ENCODE data around the gene TRAF2.

TRAF2 gene

GRCh38 chr9:136853596-136854112 is 32.7 kb upstream of the TRAF2 start:
- H3K36me3 ChIP-seq (ENCODE audit: control insufficient read depth, insufficient read depth, low read length) = peaks cover 19% of the 10 kb centered on the region
- H3K4me3 ChIP-seq (replicated peaks; ENCODE audit: low read depth, low read length) = no peak overlapping the region
- TF ChIP-seq CTCF (IDR thresholded peaks at IDR 0.05; ENCODE audit: insufficient read depth, low read length, poor library complexity, severe bottlenecking) = peak; percentile 41
- H3K27me3 ChIP-seq (replicated peaks; ENCODE audit: control insufficient read depth, insufficient read depth, low read length) = no peaks in the 10 kb centered on the region
- DNase-seq (ENCODE audit: extremely low read depth, insufficient read length) = peak; percentile 9

- no peak overlapping the region for H3K4me3 ChIP-seq (replicated peaks; ENCODE audit: low read depth, low read length)
- peaks cover 19% of the 10 kb centered on the region for H3K36me3 ChIP-seq (ENCODE audit: control insufficient read depth, insufficient read depth, low read length)
- no peak for TF ChIP-seq CTCF (IDR thresholded peaks at IDR 0.05; ENCODE audit: insufficient read depth, low read length, poor library complexity, severe bottlenecking)
- H3K27me3 ChIP-seq (replicated peaks; ENCODE audit: control insufficient read depth, insufficient read depth, low read length) = no peaks in the 10 kb centered on the region
- peak; percentile 29 for DNase-seq (ENCODE audit: extremely low read depth, insufficient read length)
Measured at GRCh38 chr9:136854113-136854841, 32.0 kb upstream of the TRAF2 start.

GRCh38 chr9:136854842-136855460 is 31.4 kb upstream of the TRAF2 start:
- DNase-seq (ENCODE audit: extremely low read depth, insufficient read length) = peak; percentile 13
- no peak overlapping the region for H3K4me3 ChIP-seq (replicated peaks; ENCODE audit: low read depth, low read length)
- no peak for TF ChIP-seq CTCF (IDR thresholded peaks at IDR 0.05; ENCODE audit: insufficient read depth, low read length, poor library complexity, severe bottlenecking)
- H3K27me3 ChIP-seq (replicated peaks; ENCODE audit: control insufficient read depth, insufficient read depth, low read length) = no peaks in the 10 kb centered on the region
- peaks cover 19% of the 10 kb centered on the region for H3K36me3 ChIP-seq (ENCODE audit: control insufficient read depth, insufficient read depth, low read length)

- Histone ChIP-seq H3K36me3 (ENCODE audit: control insufficient read depth, insufficient read depth, low read length) (peaks cover 13% of the 10 kb centered on the region), H3K27me3 (replicated peaks; ENCODE audit: control insufficient read depth, insufficient read depth, low read length) (no peaks in the 10 kb centered on the region), H3K4me3 (replicated peaks; ENCODE audit: low read depth, low read length) (no peak overlapping the region)
- DNase-seq (ENCODE audit: extremely low read depth, insufficient read length) = peak; percentile 13
- no peak for TF ChIP-seq CTCF (IDR thresholded peaks at IDR 0.05; ENCODE audit: insufficient read depth, low read length, poor library complexity, severe bottlenecking)
Measured at GRCh38 chr9:136855461-136856078, 30.7 kb upstream of the TRAF2 start.

DNA sequence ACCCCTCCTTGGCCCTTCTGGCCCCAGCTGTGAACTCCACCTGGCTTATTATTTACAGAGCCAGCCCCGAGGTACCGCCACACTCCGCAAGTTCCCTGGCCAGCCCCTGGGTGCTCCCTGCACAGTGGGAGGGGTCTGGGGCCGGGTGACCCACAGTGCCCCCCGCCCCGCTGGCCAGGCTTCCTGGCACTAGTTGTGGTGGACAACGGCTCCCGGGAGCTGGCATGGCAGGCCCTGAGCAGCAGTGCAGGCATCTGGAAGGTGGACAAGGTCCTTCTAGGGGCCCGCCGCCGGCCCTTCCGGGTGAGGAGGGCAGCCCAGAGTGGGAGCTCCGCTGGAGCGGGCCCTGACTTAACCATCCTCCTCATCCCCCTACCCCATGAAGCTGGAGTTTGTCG is 30.2 kb upstream of the TRAF2 start:
- H3K4me3 ChIP-seq (replicated peaks; ENCODE audit: low read depth, low read length) = no peak overlapping the region
- H3K27me3 ChIP-seq (replicated peaks; ENCODE audit: control insufficient read depth, insufficient read depth, low read length) = no peaks in the 10 kb centered on the region
- peaks cover 14% of the 10 kb centered on the region for H3K36me3 ChIP-seq (ENCODE audit: control insufficient read depth, insufficient read depth, low read length)
- no peak for TF ChIP-seq CTCF (IDR thresholded peaks at IDR 0.05; ENCODE audit: insufficient read depth, low read length, poor library complexity, severe bottlenecking)
- peak; percentile 15 for DNase-seq (ENCODE audit: extremely low read depth, insufficient read length)
